H1 (cell line): Measurements from ENCODE around the gene ALDH1L2. TPM values are rescaled to one million over a fixed set of nuclear protein-coding genes. Genes with fewer than 3 reads are reported as not detected.

Source experiments
- HDAC2 ChIP-seq, 2 experiments: fragments of 300-600 bp in 1 of 2; sonication (generic) in 1 of 2; IDR thresholded peaks; 2 replicates each; pipeline ENCODE4 v1.6.1; 2011 to 2012; ENCODE audit warnings: low read depth in 2 of 2, low read length in 2 of 2, mild to moderate bottlenecking in 2 of 2, moderate library complexity in 2 of 2, borderline replicate concordance in 1 of 2, inconsistent platforms in 1 of 2
- polyA plus RNA-seq, 7 experiments: library from polyadenylated mRNA; depleted of rRNA in 3 of 7; stranded (reverse) in 5 of 7; unstranded in 2 of 7; fragments of >200 nt in 5 of 7; fragments of 200-250 nt in 2 of 7; gene quantifications; 1 replicate in 5 of 7; 2 replicates in 1 of 7; 4 replicates in 1 of 7; pipeline versions ENCODE4 v1.2.1 to v1.2.3, GENCODE V29; 2011 to 2013; ENCODE audit warnings: missing spikeins in 2 of 7, mixed read lengths in 2 of 7
- total RNA-seq: library from RNA; stranded (reverse); fragmentation: NEBNext Ultra II Directional; extraction: Animal tissue kit (Norgen Biotek cat#: 25700); gene quantifications from 2 replicates; pipeline ENCODE4 v1.2.1, GENCODE V29; 2021

The ALDH1L2 gene
- total and polyA plus RNA-seq, 2 of the 8 experiments (the other 6 are each of a cell fraction or from before 2014, with no cell fraction given) = 3.7 to 7.2 TPM

- TF ChIP-seq HDAC2 (IDR thresholded peaks at IDR 0.05; ENCODE audit: borderline replicate concordance in 1 of 2, low read depth in 2 of 2, low read length in 2 of 2) = no peak
Observed at GRCh38 chr12:104997541-104997940, 86.7 kb downstream of the ALDH1L2 start (continued).
